IMR-90 (cell line): Measurements from ENCODE around the gene S100B. TPM values are rescaled to one million over a fixed set of nuclear protein-coding genes. Genes with fewer than 3 reads are reported as not detected.

Experiments
- ATAC-seq: fragments of 200-7000 bp; cut with Tn5 transposase; 2 replicates; pipeline ENCODE4 v1.9.1; 2020; ENCODE audit warnings: low read depth, mild to moderate bottlenecking, moderate library complexity
- BruUV-seq: library from RNA; stranded (reverse); fragments of 400-500 nt; replicated peaks from 2 replicates; lab custom pipeline; 2021; lab: Mats Ljungman, UMichigan
- CTCF ChIA-PET: fragments of 300-600 bp; formaldehyde crosslinking; extraction: SDS; loops from one replicate; lab custom pipeline; 2021; ENCODE audit warnings: antibody characterized with exemption; lab: Yijun Ruan, JAX
- POLR2A ChIA-PET: fragments of 300-600 bp; sonication (Branson Sonifier 250); formaldehyde crosslinking; loops from one replicate; lab custom pipeline; 2022; ENCODE audit warnings: antibody characterized with exemption; ENCODE audit not compliant: unreplicated experiment; lab: Charles Lee
- DNase-seq: peaks from one replicate; pipeline ENCODE4 v3.0.0; 2013
- H2AFZ ChIP-seq: replicated peaks from 2 replicates; pipeline ENCODE3; 2013; ENCODE audit warnings: low read length, mild to moderate bottlenecking; ENCODE audit not compliant: poor library complexity
- H2AK5ac ChIP-seq: 2 replicates; pipeline ENCODE4 v1.6.1; 2013; ENCODE audit warnings: low read depth, low read length, inconsistent platforms
- H2AK9ac ChIP-seq: replicated peaks from 2 replicates; pipeline ENCODE3; 2013; ENCODE audit warnings: mild to moderate bottlenecking, low read depth, low read length, moderate library complexity; ENCODE audit not compliant: poor library complexity
- H2BK120ac ChIP-seq: 2 replicates; pipeline ENCODE4 v1.6.1; 2013; ENCODE audit warnings: low read depth, low read length, inconsistent platforms
- H2BK15ac ChIP-seq: 3 replicates; pipeline ENCODE4 v1.6.1; 2013; ENCODE audit warnings: low read depth, low read length, inconsistent platforms
- H2BK20ac ChIP-seq: 2 replicates; pipeline ENCODE4 v1.6.1; 2013; ENCODE audit warnings: low read depth, mild to moderate bottlenecking, inconsistent platforms, low read length, moderate library complexity
- H2BK5ac ChIP-seq: 2 replicates; pipeline ENCODE4 v1.6.1; 2013; ENCODE audit warnings: mild to moderate bottlenecking, low read depth, low read length, inconsistent platforms; ENCODE audit not compliant: poor library complexity, severe bottlenecking
- H3K14ac ChIP-seq: replicated peaks from 2 replicates; pipeline ENCODE4 v1.6.1; 2013; ENCODE audit warnings: low read depth, low read length, inconsistent platforms
- H3K18ac ChIP-seq: 2 replicates; pipeline ENCODE4 v1.6.1; 2013; ENCODE audit warnings: low read depth, low read length, control low read depth
- H3K23ac ChIP-seq: 2 replicates; pipeline ENCODE4 v1.6.1; 2013; ENCODE audit warnings: low read depth, low read length, inconsistent platforms
- H3K27ac ChIP-seq: 2 replicates; pipeline ENCODE4 v1.5.1; 2013; ENCODE audit warnings: mild to moderate bottlenecking, control low read depth, low read length; ENCODE audit not compliant: insufficient read depth
- H3K27me3 ChIP-seq: 2 replicates; pipeline ENCODE4 v1.6.1; 2013; ENCODE audit warnings: low read length; ENCODE audit not compliant: control insufficient read depth, insufficient read depth
- H3K36me3 ChIP-seq: 2 replicates; pipeline ENCODE4 v1.6.1; 2013; ENCODE audit warnings: low read length, mixed read lengths; ENCODE audit not compliant: control insufficient read depth, insufficient read depth
- H3K4ac ChIP-seq: 2 replicates; pipeline ENCODE4 v1.6.1; 2013; ENCODE audit warnings: low read depth, low read length, inconsistent platforms
- H3K4me1 ChIP-seq: 2 replicates; pipeline ENCODE4 v1.6.1; 2013; ENCODE audit warnings: low read length, mixed read lengths; ENCODE audit not compliant: control insufficient read depth, insufficient read depth
- H3K4me2 ChIP-seq: 2 replicates; pipeline ENCODE4 v1.6.1; 2013; ENCODE audit warnings: low read depth, mild to moderate bottlenecking, control low read depth, low read length, moderate library complexity
- H3K4me3 ChIP-seq: 2 replicates; pipeline ENCODE4 v1.5.1; 2013; ENCODE audit warnings: low read depth, mild to moderate bottlenecking, control low read depth, low read length, moderate library complexity; ENCODE audit not compliant: insufficient read depth
- H3K56ac ChIP-seq: 2 replicates; pipeline ENCODE4 v1.6.1; 2013; ENCODE audit warnings: low read length, inconsistent platforms; ENCODE audit not compliant: insufficient read depth; ENCODE audit errors: extremely low read depth
- H3K79me1 ChIP-seq, 2 experiments: 2 replicates each; pipeline ENCODE4 v1.6.1; 2013; ENCODE audit warnings: low read length in 2 of 2, inconsistent platforms in 1 of 2, low read depth in 1 of 2
- H3K9ac ChIP-seq: 2 replicates; pipeline ENCODE4 v1.6.1; 2013; ENCODE audit warnings: low read depth, low read length, control low read depth
- H3K9me1 ChIP-seq: 2 replicates; pipeline ENCODE4 v1.6.1; 2013; ENCODE audit warnings: low read length, inconsistent platforms; ENCODE audit not compliant: insufficient read depth
- H3K9me3 ChIP-seq: 2 replicates; pipeline ENCODE4 v1.6.1; 2013; ENCODE audit warnings: low read length; ENCODE audit not compliant: control insufficient read depth, insufficient read depth
- H4K20me1 ChIP-seq: 2 replicates; pipeline ENCODE4 v1.6.1; 2013; ENCODE audit warnings: low read length, inconsistent platforms; ENCODE audit not compliant: insufficient read depth
- H4K5ac ChIP-seq: 2 replicates; pipeline ENCODE4 v1.6.1; 2013; ENCODE audit warnings: mild to moderate bottlenecking, low read depth, low read length, control low read depth
- H4K8ac ChIP-seq, 2 experiments: 2 replicates each; pipeline ENCODE4 v1.6.1; 2013; ENCODE audit warnings: low read depth in 2 of 2, low read length in 2 of 2, control low read depth in 1 of 2, inconsistent platforms in 1 of 2
- H4K91ac ChIP-seq: 2 replicates; pipeline ENCODE4 v1.6.1; 2013; ENCODE audit warnings: low read depth, low read length, inconsistent platforms; ENCODE audit not compliant: insufficient read depth
- BHLHE40 ChIP-seq: fragments of 150-350 bp; IDR thresholded peaks from 2 replicates; pipeline ENCODE4 v1.6.1; 2016; ENCODE audit warnings: mild to moderate bottlenecking, low read depth, low read length
- CEBPB ChIP-seq: IDR thresholded peaks from 2 replicates; pipeline ENCODE4 v1.6.1; 2012; ENCODE audit warnings: low read depth, low read length, improper control_type of control experiment
- CHD1 ChIP-seq: IDR thresholded peaks from 2 replicates; pipeline ENCODE4 v1.6.1; 2012; ENCODE audit warnings: low read depth, low read length, improper control_type of control experiment
- FOS ChIP-seq: fragments of 150-350 bp; IDR thresholded peaks from 2 replicates; pipeline ENCODE4 v1.6.1; 2016; ENCODE audit warnings: low read depth, low read length
- MAFK ChIP-seq: IDR thresholded peaks from 2 replicates; pipeline ENCODE4 v1.6.1; 2012; ENCODE audit warnings: low read depth, low read length, improper control_type of control experiment
- MXI1 ChIP-seq: IDR thresholded peaks from 2 replicates; pipeline ENCODE4 v1.6.1; 2012; ENCODE audit warnings: low read depth, mild to moderate bottlenecking, low read length, moderate library complexity, borderline replicate concordance
- NFE2L2 ChIP-seq: fragments of 150-350 bp; IDR thresholded peaks from 2 replicates; pipeline ENCODE4 v1.6.1; 2016; ENCODE audit warnings: low read depth, mild to moderate bottlenecking, low read length
- POLR2A ChIP-seq: IDR thresholded peaks from 2 replicates; pipeline ENCODE4 v1.6.1; 2012; ENCODE audit warnings: mild to moderate bottlenecking, low read depth, low read length
- RAD21 ChIP-seq: IDR thresholded peaks from 2 replicates; pipeline ENCODE4 v1.6.1; 2012; ENCODE audit warnings: low read length, improper control_type of control experiment
- RCOR1 ChIP-seq: IDR thresholded peaks from 2 replicates; pipeline ENCODE4 v1.6.1; 2012; ENCODE audit warnings: mild to moderate bottlenecking, low read length, improper control_type of control experiment; ENCODE audit not compliant: insufficient replicate concordance
- RFX5 ChIP-seq: IDR thresholded peaks from 2 replicates; pipeline ENCODE4 v1.8.0; 2012; ENCODE audit warnings: low read depth, mild to moderate bottlenecking, low read length, moderate library complexity
- SMC3 ChIP-seq: fragments of 150-350 bp; IDR thresholded peaks from 2 replicates; pipeline ENCODE4 v1.6.1; 2016; ENCODE audit warnings: low read depth, mild to moderate bottlenecking, antibody characterized with exemption, low read length, moderate library complexity
- WGBS, 2 experiments: methylation state at CpG; one replicate each; pipeline versions ENCODE4 v1.1.5 to v1.1.7; 2013; ENCODE audit warnings: missing lambda C conversion rate in 2 of 2; ENCODE audit not compliant: insufficient read length in 1 of 2; ENCODE audit errors: extremely low coverage in 2 of 2; 5-methylcytosine and 5-hydroxymethylcytosine counted together
- dilution Hi-C: fragments of 300-500 bp; cut with HindIII; formaldehyde crosslinking; loops from one replicate; pipeline ENCODE4 v1.14.3; 2018; ENCODE audit warnings: low sequenced_read_pairs; ENCODE audit not compliant: unreplicated experiment
- in situ Hi-C: fragments of 300-500 bp; cut with MboI; formaldehyde crosslinking; loops from 3 replicates; pipeline ENCODE4 v1.14.3; 2019; ENCODE audit warnings: low sequenced_read_pairs, inconsistent platforms, mixed read lengths
- intact Hi-C: fragments of 100-400 bp; cut with micrococcal nuclease; formaldehyde crosslinking; loops from 2 replicates; pipeline ENCODE4 v1.10.0; 2022
- polyA plus RNA-seq, 3 experiments: library from polyadenylated mRNA; depleted of rRNA; stranded (reverse); fragments of >200 nt; gene quantifications; 2 replicates each; pipeline ENCODE4 v1.2.3, GENCODE V29; 2012; ENCODE audit warnings: low replicate concordance in 1 of 3
- total RNA-seq: library from RNA; depleted of rRNA; stranded (reverse); fragments of >200 nt; gene quantifications from 2 replicates; pipeline ENCODE4 v1.2.3, GENCODE V29; 2012
- TF ChIP-seq, protein P1 (sequence below): fragments of 150-350 bp; IDR thresholded peaks from 2 replicates; pipeline ENCODE4 v1.6.1; 2016; ENCODE audit warnings: low read depth, mild to moderate bottlenecking, low read length, moderate library complexity, borderline replicate concordance
- TF ChIP-seq, protein P2 (sequence below): conservative IDR thresholded peaks from 2 replicates; pipeline ENCODE4 v1.5.1; 2012; ENCODE audit warnings: mild to moderate bottlenecking, low read depth, low read length, improper control_type of control experiment
- TF ChIP-seq, protein P3 (sequence below): fragments of 150-350 bp; IDR thresholded peaks from 2 replicates; pipeline ENCODE4 v1.6.1; 2017; ENCODE audit warnings: mild to moderate bottlenecking, antibody characterized with exemption, low read length, low read depth

Gene S100B
- total and polyA plus RNA-seq, 2 of the 4 experiments (the other 2 are of a cell fraction), result 0.18 to 0.26 TPM

DNA sequence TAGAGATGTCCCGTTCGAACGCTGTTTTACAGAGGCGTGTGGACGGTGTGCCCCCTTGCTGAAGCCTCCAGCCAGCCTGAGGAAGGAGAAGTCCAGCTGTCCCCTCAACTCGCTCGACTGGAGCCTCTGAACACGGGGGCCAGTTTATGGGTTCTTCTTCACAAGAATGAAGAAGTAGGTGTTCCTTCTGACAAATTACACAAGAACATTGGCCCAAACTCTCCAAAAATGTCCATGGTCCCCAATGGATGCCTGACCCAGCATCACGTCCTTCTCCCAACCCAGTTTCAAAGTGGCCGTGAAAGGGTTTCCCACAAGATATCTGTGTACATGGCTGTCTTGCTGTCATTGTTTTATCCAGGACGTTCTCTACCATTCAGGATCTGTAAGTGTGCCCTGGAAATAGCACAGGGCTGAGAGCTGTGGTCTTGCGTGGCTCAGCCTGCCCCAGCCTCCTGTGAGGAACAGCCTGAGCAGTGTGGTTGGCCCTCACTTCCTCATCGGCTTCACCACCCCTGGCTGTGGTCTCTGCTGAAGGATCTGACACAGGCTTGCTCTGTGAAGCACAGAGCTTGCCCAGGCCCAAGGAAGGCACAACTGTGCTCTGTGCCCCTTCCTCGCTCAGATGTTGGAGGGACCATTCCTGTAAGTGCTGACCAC, 1.0 kb upstream of the S100B start:
- Histone ChIP-seq H3K79me1 (no peaks in the 10 kb centered on the region), H4K8ac (no peak overlapping the region), H3K23ac (no peak overlapping the region), H4K20me1 (no peaks in the 10 kb centered on the region), H2AFZ (no peak overlapping the region), H3K9ac (no peak overlapping the region), H3K56ac (no peak overlapping the region), H3K36me3 (no peaks in the 10 kb centered on the region), H2AK9ac (no peak overlapping the region), H2BK20ac (no peak overlapping the region), H3K4me1 (no peaks in the 10 kb centered on the region), H3K14ac (no peak overlapping the region), H3K27me3 (peaks cover 30% of the 10 kb centered on the region), H3K4me3 (no peak overlapping the region), H2BK5ac (no peak overlapping the region), H3K9me1 (no peaks in the 10 kb centered on the region), H3K18ac (no peak overlapping the region), H2AK5ac (no peak overlapping the region), H3K27ac (no peak overlapping the region), H3K4me2 (no peak overlapping the region), H2BK15ac (no peak overlapping the region), H2BK120ac (no peak overlapping the region), H3K4ac (no peak overlapping the region), H4K5ac (no peak overlapping the region), H4K91ac (no peak overlapping the region), H3K9me3 (peaks cover 9% of the 10 kb centered on the region)
- dilution Hi-C loops (no loop called here), in situ Hi-C loops (no loop called here), intact Hi-C loops (no loop called here)
- DNase-seq (no peak), ATAC-seq (no peak)
- CTCF ChIA-PET, result no interaction called here
- no peak for TF ChIP-seq CEBPB
- TF ChIP-seq FOS, result no peak
- TF ChIP-seq MXI1, result no peak
- no peak for TF ChIP-seq RAD21
- no peak for TF ChIP-seq SMC3
- no peak for TF ChIP-seq BHLHE40
- TF ChIP-seq NFE2L2, result no peak
- TF ChIP-seq, protein P1, sequence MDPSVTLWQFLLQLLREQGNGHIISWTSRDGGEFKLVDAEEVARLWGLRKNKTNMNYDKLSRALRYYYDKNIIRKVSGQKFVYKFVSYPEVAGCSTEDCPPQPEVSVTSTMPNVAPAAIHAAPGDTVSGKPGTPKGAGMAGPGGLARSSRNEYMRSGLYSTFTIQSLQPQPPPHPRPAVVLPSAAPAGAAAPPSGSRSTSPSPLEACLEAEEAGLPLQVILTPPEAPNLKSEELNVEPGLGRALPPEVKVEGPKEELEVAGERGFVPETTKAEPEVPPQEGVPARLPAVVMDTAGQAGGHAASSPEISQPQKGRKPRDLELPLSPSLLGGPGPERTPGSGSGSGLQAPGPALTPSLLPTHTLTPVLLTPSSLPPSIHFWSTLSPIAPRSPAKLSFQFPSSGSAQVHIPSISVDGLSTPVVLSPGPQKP, result no peak
- no peak for TF ChIP-seq RFX5
- TF ChIP-seq, protein P2, sequence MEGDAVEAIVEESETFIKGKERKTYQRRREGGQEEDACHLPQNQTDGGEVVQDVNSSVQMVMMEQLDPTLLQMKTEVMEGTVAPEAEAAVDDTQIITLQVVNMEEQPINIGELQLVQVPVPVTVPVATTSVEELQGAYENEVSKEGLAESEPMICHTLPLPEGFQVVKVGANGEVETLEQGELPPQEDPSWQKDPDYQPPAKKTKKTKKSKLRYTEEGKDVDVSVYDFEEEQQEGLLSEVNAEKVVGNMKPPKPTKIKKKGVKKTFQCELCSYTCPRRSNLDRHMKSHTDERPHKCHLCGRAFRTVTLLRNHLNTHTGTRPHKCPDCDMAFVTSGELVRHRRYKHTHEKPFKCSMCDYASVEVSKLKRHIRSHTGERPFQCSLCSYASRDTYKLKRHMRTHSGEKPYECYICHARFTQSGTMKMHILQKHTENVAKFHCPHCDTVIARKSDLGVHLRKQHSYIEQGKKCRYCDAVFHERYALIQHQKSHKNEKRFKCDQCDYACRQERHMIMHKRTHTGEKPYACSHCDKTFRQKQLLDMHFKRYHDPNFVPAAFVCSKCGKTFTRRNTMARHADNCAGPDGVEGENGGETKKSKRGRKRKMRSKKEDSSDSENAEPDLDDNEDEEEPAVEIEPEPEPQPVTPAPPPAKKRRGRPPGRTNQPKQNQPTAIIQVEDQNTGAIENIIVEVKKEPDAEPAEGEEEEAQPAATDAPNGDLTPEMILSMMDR, result no peak
- TF ChIP-seq RCOR1, result no peak
- no peak for TF ChIP-seq MAFK
- TF ChIP-seq, protein P3, sequence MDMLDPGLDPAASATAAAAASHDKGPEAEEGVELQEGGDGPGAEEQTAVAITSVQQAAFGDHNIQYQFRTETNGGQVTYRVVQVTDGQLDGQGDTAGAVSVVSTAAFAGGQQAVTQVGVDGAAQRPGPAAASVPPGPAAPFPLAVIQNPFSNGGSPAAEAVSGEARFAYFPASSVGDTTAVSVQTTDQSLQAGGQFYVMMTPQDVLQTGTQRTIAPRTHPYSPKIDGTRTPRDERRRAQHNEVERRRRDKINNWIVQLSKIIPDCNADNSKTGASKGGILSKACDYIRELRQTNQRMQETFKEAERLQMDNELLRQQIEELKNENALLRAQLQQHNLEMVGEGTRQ, result no peak
- TF ChIP-seq POLR2A, result no peak
- no peak for TF ChIP-seq CHD1
- POLR2A ChIA-PET, result no interaction called here
- BruUV-seq, result no TSS peak
- 95% methylated on average over 7 of the region's 14 CpGs; no CpG with 5 or more reads in 1 of the 2 experiments for WGBS, 2 experiments
